Endometrium (tissue), 2 donors: Measurements from ENCODE around the gene ENHO.
"Not testable (repeated sequence)": the region's sequence is repeated elsewhere in the genome, so short reads cannot be mapped to it uniquely, and the experiment has no call there.

Experiments
- FAIRE-seq: peaks from 2 replicates; lab custom pipeline; 2012; peaks lifted over from hg19 to GRCh38; lab: Jason Lieb, UNC
- donor health status: control.
- donor health status: control.

ENHO gene

DNA sequence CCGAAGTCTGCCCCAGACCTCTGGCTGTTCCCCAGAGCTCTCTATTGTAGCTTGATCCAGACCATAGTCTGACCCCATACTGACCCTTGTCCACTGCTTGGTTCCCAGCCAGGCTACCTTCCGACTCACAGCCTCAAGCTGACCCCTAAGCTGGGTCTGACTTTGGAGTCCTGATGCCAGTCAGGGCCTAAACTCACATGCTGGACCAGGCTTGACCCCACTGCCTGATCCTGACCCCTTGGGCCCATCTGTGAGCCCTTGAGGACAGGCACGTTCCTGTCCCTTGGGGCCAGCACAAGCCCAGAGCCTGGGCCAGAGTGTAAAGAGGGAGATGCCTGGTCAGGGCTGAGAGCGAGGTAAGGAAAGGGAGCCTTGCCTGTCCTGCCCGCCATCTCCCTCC is 32.7 kb upstream of the ENHO start:
- FAIRE-seq, result no peak

DNA sequence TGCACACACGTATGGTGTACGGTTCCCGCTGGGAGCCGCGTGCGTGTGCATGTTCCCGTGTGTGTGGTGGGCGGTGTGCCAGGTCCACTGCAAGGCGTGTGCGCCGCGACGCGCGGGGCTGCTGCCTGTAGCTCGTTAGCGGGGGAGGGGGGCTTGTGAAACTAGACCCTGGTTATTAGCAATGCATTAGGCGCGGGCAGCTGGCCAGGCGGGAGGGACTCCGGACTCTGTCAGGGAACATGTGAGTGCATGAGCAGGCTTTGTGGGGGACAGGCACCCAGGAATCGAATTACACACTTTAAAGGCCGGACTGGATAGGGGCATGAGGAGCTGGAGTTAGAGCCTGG is 32.2 kb upstream of the ENHO start:
- FAIRE-seq, result no peak

DNA sequence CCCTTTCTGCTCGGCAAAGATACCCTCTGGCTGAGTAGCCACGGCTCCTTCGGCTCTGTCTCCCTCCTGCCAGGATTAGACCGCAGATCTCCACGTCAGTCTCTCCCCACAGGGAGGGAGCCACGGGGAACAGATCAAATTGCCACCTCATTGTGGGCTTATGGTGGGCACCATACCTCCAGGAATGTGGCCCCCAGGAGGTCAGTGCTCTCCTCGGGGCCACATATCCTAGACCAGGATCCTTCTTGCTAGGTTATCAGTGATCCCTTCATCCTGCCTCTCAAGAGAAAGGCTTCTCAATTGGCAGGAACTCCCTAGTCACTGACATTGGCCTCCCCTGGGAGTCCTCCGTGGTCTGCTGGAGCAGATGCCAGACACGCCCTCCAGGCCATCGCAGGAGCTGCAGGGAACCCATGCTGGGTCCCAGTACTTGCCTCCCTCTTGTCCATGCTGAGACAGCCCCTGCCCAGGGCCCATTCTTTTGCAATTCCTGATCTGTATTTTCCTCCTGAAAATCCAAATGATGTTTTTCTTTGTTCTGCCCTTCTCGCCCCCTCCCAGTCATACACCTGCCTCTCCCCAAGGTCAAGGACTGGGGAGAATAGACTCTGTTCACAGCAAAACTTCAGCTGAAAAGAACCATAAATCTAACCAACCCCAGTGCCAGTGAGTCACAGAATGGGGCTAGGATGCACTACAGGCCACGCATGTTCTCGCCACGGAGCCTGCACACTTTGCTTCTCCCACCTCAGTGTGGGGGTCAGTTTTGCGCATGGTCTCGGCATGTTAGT is 31.6 kb upstream of the ENHO start:
- FAIRE-seq, result no peak

DNA sequence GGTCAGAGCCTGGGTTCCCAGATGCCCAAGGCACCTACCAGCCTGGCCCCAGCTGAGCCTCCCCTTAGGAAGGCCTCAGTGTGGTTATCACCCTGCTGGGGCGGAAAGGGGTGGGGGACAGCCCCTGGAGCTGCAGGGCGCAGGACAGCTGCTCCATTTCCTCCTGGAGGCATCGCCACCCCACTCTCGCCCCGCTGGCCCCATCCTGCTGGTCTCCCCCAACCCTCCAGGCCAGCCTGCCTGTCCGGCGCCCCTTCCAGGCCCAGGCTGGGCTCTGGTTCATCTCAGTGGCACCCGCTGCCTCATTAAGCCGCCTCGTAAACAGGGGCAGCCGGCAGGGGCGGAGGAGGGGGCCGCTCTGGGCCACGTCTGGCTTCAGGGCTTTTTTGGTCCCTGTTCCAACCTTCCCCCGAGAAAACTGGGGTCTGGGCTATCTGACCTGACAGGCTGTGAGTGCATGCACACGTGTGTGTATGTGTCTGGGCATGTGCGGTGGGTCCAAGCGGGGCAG is 30.8 kb upstream of the ENHO start:
- no peak for FAIRE-seq

DNA sequence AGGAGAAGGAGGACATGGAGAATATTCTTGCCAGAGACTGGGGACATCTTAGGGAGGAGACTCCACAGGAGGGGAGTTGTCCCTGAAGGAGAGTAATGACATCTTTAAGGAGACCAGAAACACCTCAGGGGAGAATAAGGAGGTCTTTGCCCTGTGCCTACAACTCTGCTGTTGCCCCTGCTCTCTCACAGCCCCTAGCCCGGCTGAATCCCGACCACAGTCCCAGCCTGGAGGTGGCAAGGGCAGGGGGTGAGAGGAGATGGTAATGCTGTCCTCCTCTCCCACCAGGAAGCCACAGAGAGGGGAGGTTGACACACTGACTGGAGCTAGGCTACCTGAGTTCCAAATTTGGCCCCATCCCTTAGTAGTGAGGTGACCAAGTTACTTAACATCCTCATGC is 30.2 kb upstream of the ENHO start:
- no peak for FAIRE-seq

DNA sequence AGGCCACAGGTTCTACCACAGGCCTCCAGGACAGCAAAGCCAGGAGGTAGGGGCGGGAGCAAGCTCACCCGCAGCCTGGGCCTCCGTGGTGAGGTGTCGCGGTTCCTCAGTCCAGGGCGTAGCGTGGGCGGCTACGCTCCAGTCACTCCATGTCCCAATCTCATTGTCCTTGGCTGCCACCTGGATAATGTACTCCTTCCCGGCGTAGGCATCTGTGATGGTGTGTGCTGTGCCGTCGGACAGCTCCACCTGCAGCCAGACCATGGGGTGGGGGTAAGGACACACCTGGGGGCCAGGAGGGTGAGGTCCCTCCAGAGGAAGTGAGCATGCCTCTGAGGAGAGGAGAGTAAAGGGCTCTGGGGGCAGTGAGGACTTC is 29.8 kb upstream of the ENHO start:
- FAIRE-seq, result no peak

DNA sequence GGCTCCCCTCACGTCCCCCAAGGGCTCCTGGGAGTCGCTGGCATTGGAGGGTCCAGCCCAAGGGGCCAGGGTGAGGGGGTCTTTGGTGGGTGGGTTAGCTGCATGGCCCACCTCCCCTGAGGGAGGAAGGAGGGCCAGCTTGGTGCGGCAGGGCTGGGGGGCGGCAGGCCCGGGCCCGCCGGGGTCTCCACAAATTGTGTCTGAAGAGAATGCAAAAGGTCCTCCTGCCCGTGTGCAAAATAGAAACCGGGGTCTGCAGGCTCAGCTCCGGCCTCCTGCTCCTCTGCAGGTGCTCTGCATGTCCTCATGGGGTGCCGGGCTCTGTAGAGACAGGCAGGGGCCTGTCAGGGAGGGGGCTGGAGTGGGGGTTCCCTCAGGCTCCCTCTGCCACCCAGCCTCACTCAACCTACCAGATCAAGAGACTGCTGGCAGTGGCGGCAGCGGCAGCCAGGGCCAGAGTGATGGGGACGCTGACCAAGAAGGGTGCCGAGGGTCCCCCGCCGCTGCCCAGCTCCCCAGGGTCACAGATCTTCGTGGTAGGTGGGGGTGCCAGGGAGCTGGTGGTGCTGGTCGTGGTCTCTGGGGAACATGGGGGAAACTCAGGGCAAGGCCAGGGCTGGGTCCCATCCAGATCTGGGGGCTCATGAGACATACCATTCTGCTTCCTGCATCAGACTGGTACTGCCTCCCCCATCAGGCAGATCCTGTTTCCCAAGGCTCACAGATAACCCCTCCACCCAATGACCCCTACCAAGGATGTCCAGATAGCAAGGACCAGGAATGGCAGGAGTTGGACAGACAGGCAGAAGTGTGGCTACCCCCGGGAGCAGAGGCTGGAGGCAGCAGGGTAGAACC is 29.2 kb upstream of the ENHO start:
- no peak for FAIRE-seq

DNA sequence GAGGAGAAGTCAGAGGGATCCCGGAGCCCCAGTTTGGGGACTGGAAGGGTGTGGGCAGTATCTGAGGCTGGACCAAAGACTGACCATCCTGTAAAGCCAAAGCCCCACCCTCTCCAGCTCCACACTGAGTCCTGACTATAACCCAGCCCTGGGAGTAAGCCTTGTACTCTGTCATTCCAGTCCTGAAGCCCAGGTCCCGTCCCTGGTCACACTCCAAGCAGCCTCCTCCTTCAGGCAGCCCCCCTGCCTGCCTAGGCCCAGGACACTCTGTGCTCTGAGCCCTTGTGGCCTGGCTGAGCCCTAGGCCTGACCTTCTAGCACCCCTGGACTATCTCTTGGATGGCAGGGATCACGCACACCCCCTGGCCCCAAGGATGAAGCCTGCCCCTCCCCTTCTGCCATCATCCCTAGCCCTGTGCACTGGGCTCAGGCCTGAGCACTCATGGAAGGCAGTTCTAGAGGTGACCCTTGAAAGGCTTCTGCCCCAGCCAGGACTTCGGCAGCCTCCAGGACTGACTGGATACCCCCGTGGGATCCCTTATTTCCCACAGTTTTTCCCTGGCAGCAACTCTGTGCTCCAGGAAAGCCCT is 28.0 kb upstream of the ENHO start:
- no peak for FAIRE-seq

DNA sequence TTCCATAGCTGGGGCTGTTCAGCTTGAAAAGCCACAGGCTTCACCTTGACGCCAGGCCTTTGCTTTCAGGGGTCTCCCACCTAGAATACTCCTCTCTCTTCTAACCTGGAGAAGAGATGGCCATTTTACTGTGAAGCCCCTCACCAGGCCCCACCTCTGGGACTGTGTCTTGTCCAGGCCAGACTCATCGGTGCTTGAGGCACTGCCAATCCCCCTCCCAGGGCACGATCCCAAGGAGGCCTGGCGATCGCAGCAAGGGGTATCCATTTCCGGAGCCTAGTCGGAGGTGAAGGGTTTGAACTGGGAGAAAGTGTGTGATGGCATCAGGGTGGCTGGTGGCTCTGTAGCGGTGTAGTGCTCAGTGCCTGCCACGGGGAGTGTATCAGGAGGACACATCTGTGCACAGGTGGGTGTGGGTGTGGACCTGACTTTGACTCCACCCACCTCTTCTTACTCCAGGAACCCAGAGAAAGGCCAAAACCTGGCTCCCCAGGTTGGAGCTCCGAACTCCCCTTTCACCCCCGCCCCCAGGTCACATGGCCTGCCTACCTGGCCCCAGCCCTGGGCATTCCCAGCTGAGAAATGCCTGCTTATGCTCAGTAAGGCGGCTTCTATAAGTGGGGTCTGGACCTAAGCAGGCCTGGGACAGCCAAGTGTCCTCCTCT is 27.4 kb upstream of the ENHO start:
- no peak for FAIRE-seq

DNA sequence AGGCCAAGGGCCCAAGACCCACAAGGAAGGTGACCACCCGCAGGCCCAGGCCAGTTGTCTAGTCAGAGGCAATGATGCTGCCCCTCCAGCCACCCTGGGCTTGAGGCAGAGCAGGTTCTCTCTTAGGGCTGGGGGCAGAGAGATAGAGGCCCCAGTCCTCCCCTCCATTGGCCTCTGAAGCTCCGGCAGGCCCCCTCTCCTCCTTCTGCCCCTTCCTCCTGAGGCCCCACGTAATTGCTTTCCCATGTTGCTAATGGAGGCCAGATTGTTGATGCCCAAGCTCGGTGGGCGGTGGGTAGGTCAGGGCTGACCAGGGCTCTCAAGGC is 26.6 kb upstream of the ENHO start:
- no peak for FAIRE-seq

DNA sequence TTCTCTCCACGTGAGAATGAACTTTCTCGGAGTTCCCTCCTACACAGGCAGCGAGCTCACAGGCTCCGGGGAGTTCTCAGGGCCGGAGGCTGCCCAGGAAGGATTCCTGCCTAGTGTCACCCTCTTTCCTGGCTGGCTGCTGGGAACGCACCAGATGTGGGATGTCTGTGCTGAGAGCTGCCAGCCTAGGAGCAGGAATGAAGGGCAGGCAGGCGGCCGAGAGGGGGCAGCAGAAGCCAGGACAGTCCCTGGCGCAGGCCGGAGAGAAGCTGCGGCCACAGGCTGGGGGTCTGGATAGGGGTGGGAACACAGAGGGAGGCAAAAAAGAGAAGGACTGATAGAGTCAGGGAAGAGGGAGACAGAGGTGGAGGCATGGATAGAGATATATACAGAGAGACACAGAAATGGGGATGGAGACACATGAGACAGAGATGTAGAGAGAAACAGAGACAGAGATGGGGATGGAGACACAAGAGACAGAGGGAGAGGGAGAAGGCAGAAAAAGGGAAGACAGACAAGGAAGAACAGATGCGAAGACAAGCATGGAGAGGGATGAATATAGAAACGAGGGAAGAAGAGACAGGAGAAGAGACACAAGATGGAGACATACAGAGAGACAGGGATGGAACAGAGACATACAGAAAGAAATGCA is 25.3 kb upstream of the ENHO start:
- no peak for FAIRE-seq

DNA sequence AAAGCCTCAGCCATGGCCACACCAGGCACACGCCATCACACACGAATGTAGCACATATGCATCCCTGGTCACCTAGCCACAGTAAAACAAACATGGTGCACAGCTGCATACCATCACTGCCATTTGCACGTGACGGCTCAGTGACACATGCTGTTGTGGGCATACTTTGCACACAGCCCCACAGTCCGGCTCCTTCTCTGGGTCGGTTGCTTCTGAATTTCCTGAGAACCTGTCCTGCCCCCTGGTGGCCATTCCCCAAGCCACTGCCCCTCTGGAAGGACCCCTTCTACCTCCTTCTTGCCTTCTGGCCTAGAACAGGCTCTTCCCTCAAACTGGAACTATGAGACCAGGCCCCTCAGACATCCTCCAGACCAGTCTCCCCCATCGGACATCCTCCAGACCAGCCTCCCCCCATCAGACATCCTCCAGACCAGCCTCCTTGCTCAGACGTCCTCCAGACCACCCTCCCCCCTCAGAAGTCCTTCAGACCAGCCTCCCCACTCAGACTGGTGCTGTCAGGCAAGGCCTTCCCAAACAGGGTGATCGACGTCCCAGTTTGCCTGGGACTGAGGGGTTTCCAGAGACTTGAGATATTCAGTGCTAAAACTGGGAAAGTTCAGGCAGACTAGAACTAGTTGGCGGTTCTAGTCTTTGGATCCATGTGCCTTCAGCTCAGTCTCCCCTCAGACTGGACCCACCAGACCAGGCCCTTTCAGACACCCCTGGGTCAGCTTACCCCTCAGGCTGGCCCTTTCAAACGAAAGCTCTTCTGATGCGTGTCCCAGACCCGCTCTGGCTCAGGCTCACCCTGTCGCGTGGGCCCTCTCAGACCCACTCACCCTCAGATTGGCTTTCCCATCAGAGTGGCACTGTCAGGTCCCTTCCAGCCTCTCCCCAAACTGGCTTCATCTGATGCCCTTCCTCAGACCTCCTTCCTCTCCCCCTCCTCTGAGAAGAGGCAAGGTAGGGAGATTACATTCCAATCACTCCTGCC is 24.3 kb upstream of the ENHO start:
- FAIRE-seq, result no peak

DNA sequence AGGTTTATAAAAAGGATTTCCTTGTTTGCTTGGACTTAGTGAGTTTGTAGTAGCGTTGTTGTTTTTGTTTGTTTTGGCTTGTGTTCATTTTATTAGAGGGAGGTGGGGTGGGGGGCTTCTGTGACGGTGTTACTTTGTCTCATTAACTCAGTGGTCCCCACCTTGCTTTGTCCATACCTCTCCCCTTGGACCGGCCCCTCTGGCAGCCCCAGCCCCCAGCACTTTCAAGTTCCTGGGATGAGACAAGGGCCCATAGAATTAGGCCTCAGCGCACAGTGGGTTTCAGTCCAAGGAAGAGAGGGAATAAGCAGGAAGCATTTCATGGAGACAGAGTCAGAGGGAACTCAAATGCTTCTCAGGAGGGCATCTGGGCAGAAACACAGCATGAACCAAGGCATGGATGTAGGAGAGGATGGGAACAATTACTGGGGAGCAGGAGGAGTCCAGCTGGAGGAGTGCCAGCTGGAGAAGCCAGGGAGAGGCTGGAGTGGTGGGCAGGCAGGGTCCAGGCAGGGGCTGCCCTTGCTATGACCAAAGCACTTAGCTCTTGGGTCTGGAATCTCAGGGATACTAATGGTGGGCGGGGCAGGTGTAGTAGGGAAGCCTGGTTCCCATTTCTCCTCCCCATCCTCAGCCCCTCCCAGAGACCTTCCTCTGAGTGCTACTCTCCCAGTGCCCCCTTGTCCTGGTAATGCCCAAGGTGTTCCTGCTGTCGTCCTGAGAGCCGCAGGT is 23.5 kb upstream of the ENHO start:
- no peak for FAIRE-seq

DNA sequence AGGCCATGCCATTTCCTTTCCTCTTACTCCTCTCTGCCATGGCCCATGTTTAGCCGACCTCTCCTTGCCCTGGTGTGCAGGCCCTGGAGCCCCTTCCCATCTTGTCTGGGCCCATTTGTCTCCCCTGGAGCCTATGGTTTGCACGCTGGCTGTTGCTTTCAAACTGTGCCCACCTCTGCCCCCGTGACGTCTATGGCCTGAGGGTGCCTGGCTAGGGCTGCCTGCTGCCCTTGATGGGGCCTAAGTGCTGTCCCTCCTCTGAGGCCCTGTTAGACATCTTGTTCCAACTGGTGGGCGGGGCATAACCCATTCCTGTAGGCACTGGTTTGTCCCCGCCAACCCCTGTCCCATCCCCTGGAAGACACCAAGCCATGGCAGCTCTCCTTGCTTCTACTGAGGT is 22.7 kb upstream of the ENHO start:
- no peak for FAIRE-seq

DNA sequence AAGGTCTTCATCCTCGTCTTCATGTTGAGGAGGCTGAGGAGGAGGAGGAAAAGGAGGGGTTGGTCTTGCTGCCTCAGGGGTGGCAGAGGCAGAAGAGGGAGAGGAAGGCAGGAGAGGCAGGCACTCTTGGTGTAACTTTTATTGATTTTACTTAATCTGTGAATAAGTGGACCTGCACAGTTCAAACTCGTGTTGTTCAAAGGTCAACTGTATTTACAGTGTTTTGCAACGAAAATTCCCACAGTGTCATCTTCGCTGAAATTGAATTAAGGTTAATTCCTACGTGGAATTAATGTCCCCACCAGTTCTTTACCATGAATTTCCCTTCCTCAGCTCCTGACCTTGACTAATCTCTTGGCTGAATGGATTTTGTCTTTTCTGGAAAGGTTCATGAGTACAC is 21.2 kb upstream of the ENHO start:
- no peak for FAIRE-seq

DNA sequence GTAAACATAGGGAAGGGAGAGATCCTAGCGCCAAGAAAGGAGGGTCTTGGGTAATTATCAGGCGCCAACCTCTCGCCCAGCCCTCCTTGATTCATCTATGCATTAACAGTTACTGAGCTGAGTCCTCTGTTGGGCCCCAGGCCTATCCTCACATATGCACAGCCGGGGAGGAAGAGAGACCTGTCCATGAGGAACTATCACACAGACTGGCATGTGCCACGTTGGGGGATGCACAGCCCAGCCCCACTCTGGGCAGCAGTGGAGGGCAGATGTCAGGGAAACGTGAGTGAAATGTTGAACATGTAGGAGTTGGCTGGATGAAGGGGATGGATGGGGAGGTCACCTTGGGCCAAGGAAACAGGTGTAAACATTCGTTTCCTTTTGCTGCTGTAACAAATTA is 18.8 kb upstream of the ENHO start:
- no peak for FAIRE-seq

DNA sequence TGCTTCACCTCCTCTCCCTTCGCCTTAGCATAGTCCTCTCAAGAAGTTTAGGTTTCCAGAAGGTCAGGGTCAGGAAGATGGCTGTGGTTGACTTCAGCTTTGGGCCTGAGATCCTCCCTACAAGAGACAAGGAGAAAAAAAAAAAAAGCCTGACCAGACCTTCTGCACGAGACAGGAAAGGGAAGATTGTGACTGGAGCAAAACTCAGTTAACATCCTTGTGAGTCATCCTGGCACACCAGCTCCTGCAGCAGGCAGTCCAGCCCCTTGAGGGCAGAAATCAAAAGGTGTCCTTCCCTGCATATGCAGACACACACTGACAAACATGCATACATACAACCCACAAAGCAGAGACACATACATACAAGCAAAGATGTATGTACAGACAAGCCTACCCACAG is 18.0 kb upstream of the ENHO start:
- FAIRE-seq, result no peak

DNA sequence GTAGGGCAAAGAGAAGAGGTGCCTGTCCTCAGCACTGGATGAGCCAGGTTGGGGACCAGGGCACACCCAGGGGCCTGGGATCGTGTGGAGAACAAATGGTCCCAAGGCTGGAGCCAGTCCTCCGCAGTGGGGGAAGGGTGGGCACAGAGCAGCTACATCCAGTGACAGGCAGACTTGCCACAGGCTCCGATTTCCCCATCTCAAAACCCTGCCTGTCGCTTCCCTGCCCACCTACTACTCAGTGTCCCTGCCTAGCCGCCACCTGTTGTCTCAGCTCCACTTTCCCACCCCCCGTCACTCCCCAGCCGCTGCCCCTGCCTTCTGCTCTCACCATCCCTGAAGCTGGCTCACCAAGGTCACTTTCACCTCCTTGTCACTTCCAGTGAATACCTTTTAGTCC is 13.9 kb upstream of the ENHO start:
- FAIRE-seq, result no peak

DNA sequence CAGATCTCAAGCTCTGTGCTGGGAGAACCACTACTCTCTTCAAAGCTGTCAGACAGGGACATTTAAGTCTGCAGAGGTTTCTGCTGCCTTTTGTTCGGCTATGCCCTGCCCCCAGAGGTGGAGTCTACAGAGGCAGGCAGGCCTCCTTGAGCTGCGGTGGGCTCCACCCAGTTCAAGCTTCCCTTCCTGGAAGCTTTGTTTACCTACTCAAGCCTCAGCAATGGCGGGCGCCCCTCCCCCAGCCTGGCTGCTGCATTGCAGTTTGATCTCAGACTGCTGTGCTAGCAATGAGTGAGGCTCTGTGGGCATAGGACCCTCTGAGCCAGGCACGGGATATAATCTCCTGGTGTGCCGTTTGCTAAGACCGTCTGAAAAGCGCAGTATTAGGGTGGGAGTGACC is 9.3 kb upstream of the ENHO start:
- FAIRE-seq, result not testable (repeated sequence)

DNA sequence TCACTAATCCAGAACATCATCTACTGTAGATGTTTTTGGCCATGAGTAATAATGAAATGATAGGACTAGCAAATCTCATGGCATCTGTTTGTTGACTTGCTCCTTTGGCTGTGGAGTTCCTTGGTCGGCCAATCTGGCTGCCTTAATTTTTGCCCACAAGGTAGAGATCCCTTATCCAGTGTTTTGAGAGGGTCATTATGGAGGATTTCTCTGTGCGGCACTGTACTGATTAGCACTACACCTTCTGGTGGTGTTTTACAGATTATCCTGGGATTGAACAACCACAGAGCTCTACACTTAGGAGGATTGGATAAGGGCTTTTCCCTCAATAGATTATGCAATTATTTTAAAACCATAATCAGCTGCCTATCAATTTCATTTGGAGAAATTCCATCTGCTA is 3.2 kb upstream of the ENHO start:
- no peak for FAIRE-seq
